Measurements from ENCODE around the gene MAP2K5. TPM values are rescaled to one million over a fixed set of nuclear protein-coding genes. Genes with fewer than 3 reads are reported as not detected.

MAP2K5 gene
- total and polyA plus RNA-seq, 10 of the 15 experiments (the other 5 are each of a cell fraction or from before 2014, with no cell fraction given) = 1.3 to 19.4 (median 9.6) TPM

DNA sequence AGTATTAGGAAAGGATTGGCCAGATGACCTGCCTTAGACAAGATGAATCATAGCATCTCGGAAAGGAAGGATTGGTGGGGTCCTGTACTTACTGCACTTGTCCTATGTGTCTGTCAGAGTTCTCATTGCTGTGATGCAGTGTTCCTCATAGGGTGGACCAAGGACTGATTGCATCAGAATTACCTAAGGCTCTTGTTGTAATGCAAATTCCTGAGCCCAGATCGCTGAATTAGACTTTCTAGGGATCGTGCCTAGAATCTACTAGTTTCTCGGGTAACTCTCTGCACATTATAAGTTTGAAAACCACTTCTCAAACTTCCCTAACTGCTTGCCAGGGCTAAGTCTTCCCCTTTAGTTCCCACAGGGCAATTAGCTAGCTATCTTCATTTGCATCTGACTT is 207.9 kb downstream of the MAP2K5 start:
- H3K4me1 ChIP-seq (ENCODE audit: control insufficient read depth, insufficient read depth, low read length) = no peaks in the 10 kb centered on the region
- no peak overlapping the region for H3K4me3 ChIP-seq
- H3K9ac ChIP-seq (ENCODE audit: control insufficient read depth, insufficient read depth, low read length) = no peak overlapping the region
- no peaks in the 10 kb centered on the region for H4K20me1 ChIP-seq (ENCODE audit: control insufficient read depth, insufficient read depth)
- H3K27ac ChIP-seq (ENCODE audit: control insufficient read depth, insufficient read depth) = no peak overlapping the region
- H2AFZ ChIP-seq (ENCODE audit: control insufficient read depth, low read depth, low read length) = no peak overlapping the region
- ChIA-PET SMC1A (ENCODE audit: uncharacterized antibody, unreplicated experiment) (interaction anchor here (1.3 to 2.2 kb wide), 4 partner anchors 12 to 293 kb away, joined by 3 to 11 read pairs (median 4); no protein-coding TSS in a partner anchor), POLR2A (no interaction called here), CTCF (interaction anchor here (1.2 kb wide), 1 partner anchor 8 kb away, joined by 3 read pairs; no protein-coding TSS in a partner anchor), RAD21 (ENCODE audit: unreplicated experiment) (no interaction called here)
- FAIRE-seq = no peak
- H3K9me3 ChIP-seq (replicated peaks; ENCODE audit: control insufficient read depth, insufficient read depth, low read length) = no peaks in the 10 kb centered on the region
- WGBS (ENCODE audit: insufficient coverage, insufficient replicate concordance, low lambda C conversion rate, missing lambda C conversion rate) = 80% methylated on average over 4 of the region's 4 CpGs
- no peak for DNase-seq (ENCODE audit: low read depth, low spot score)
- in situ Hi-C loops (cut with MboI) = no loop called here
- no TSS peak for BruUV-seq (replicated peaks)
- TF ChIP-seq, protein P1, sequence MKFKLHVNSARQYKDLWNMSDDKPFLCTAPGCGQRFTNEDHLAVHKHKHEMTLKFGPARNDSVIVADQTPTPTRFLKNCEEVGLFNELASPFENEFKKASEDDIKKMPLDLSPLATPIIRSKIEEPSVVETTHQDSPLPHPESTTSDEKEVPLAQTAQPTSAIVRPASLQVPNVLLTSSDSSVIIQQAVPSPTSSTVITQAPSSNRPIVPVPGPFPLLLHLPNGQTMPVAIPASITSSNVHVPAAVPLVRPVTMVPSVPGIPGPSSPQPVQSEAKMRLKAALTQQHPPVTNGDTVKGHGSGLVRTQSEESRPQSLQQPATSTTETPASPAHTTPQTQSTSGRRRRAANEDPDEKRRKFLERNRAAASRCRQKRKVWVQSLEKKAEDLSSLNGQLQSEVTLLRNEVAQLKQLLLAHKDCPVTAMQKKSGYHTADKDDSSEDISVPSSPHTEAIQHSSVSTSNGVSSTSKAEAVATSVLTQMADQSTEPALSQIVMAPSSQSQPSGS (IDR thresholded peaks at IDR 0.05; ENCODE audit: low read length) = no peak
- TF ChIP-seq LARP7 (IDR thresholded peaks at IDR 0.05) = no peak
- no peak for TF ChIP-seq RBBP5 (conservative IDR thresholded peaks at IDR 0.05)
- TF ChIP-seq, protein P2, sequence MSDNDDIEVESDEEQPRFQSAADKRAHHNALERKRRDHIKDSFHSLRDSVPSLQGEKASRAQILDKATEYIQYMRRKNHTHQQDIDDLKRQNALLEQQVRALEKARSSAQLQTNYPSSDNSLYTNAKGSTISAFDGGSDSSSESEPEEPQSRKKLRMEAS (IDR thresholded peaks at IDR 0.05; ENCODE audit: low read depth, low read length) = no peak
- TF ChIP-seq HDAC6 (IDR thresholded peaks at IDR 0.05; ENCODE audit: unreplicated experiment) = no peak
- no peak for TF ChIP-seq HDAC2 (IDR thresholded peaks at IDR 0.05)
- TF ChIP-seq MYC (IDR thresholded peaks at IDR 0.05; ENCODE audit: insufficient read depth, insufficient read length, insufficient replicate concordance, low read length, severe bottlenecking) = no peak
- no peaks in the 10 kb centered on the region for H3K79me2 ChIP-seq (ENCODE audit: control insufficient read depth, insufficient read depth, low read length)
- intact Hi-C loops (cut with micrococcal nuclease; ENCODE audit: unreplicated experiment) = no loop called here
- ATAC-seq = no peak
- H3K4me2 ChIP-seq (ENCODE audit: control insufficient read depth, insufficient read depth) = no peak overlapping the region
- no peaks in the 10 kb centered on the region for H3K27me3 ChIP-seq (replicated peaks in 1 of 2; ENCODE audit: control insufficient read depth in 2 of 2, insufficient read depth in 2 of 2, low read length in 1 of 2)
- H3K36me3 ChIP-seq (ENCODE audit: control insufficient read depth in 2 of 2, insufficient read depth in 2 of 2, low read length in 1 of 2) = no peaks in the 10 kb centered on the region; a peak in 1 of 4 replicates

All from GM12878 (cell line).